HepG2 (cell line): ENCODE results near the gene MBD3L3.

Source experiments
- CTCF ChIP-seq: sonication (generic); formaldehyde crosslinking; IDR thresholded peaks from 2 replicates; pipeline ENCODE4 v1.5.0; 2020; ENCODE audit warnings: mild to moderate bottlenecking, missing genetic modification reagents, moderate library complexity
- EZH2 ChIP-seq: conservative IDR thresholded peaks from 2 replicates; pipeline ENCODE4 v1.6.1; 2012; ENCODE audit warnings: mild to moderate bottlenecking, low read depth, low read length, moderate library complexity
- FOXC1 ChIP-seq: sonication (generic); formaldehyde crosslinking; IDR thresholded peaks from 2 replicates; pipeline ENCODE4 v1.8.0; 2022; ENCODE audit warnings: mild to moderate bottlenecking, missing genetic modification reagents, borderline replicate concordance
- MEIS2 ChIP-seq: sonication (generic); formaldehyde crosslinking; IDR thresholded peaks from 2 replicates; pipeline ENCODE4 v1.9.0; 2021; ENCODE audit warnings: mild to moderate bottlenecking, missing genetic modification reagents
- NCOA2 ChIP-seq: sonication (generic); formaldehyde crosslinking; IDR thresholded peaks from 2 replicates; pipeline ENCODE4 v1.8.0; 2022; ENCODE audit warnings: inconsistent platforms
- NR2C2 ChIP-seq: sonication (generic); formaldehyde crosslinking; IDR thresholded peaks from 2 replicates; pipeline ENCODE4 v1.4.0; 2020; ENCODE audit warnings: missing genetic modification reagents, mild to moderate bottlenecking, moderate library complexity, borderline replicate concordance
- POLR2A ChIP-seq, 2 experiments: IDR thresholded peaks; 2 replicates each; pipeline ENCODE4 v1.6.1; 2011; ENCODE audit warnings: low read depth in 2 of 2, low read length in 2 of 2, mild to moderate bottlenecking in 1 of 2, moderate library complexity in 1 of 2; ENCODE audit not compliant: insufficient read depth in 1 of 2
- POLR2AphosphoS5 ChIP-seq: IDR thresholded peaks from 2 replicates; pipeline ENCODE4 v1.6.1; 2012; ENCODE audit warnings: low read depth, low read length
- REST ChIP-seq, 2 experiments: IDR thresholded peaks; 2 replicates each; pipeline ENCODE4 v1.6.1; 2011 to 2012; ENCODE audit warnings: low read length in 2 of 2, borderline replicate concordance in 1 of 2, low read depth in 1 of 2, mild to moderate bottlenecking in 1 of 2, moderate library complexity in 1 of 2
- SIN3A ChIP-seq: IDR thresholded peaks from 2 replicates; pipeline ENCODE4 v1.6.1; 2011; ENCODE audit warnings: low read depth, mild to moderate bottlenecking, control low read depth, low read length, borderline replicate concordance
- SOX6 ChIP-seq, 2 experiments: fragments of 450-650 bp in 1 of 2; sonication (generic) in 1 of 2; formaldehyde crosslinking in 1 of 2; IDR thresholded peaks; 2 replicates each; pipeline versions ENCODE4 v1.4.0 to v1.6.1; 2017 to 2020; ENCODE audit warnings: antibody characterized with exemption in 1 of 2, mild to moderate bottlenecking in 1 of 2, missing genetic modification reagents in 1 of 2
- ZNF331 ChIP-seq: sonication (generic); formaldehyde crosslinking; IDR thresholded peaks from 2 replicates; pipeline ENCODE4 v1.4.0; 2020; ENCODE audit warnings: missing genetic modification reagents
- ZNF431 ChIP-seq: sonication (generic); formaldehyde crosslinking; IDR thresholded peaks from 2 replicates; pipeline ENCODE4 v1.9.0; 2022; ENCODE audit warnings: missing genetic modification reagents, low read depth, mild to moderate bottlenecking, borderline replicate concordance

- TF ChIP-seq NCOA2 (no peak), REST (IDR thresholded peaks at IDR 0.05; ENCODE audit: borderline replicate concordance in 1 of 2, low read depth in 1 of 2, low read length in 2 of 2) (no peak), POLR2AphosphoS5 (no peak), POLR2A (IDR thresholded peaks at IDR 0.05; ENCODE audit: insufficient read depth in 1 of 2, low read depth in 2 of 2, low read length in 2 of 2) (no peak), SIN3A (no peak), SOX6 (IDR thresholded peaks at IDR 0.05) (no peak), SOX6 (CRISPR knock-in tag; IDR thresholded peaks at IDR 0.05) (no peak), FOXC1 (CRISPR knock-in tag) (no peak), ZNF431 (CRISPR knock-in tag) (no peak), NR2C2 (CRISPR knock-in tag) (no peak), MEIS2 (CRISPR knock-in tag) (no peak), EZH2 (no peak), ZNF331 (CRISPR knock-in tag) (no peak), CTCF (CRISPR knock-in tag) (no peak)
These were observed 19.5 kb upstream of the MBD3L3 start for GRCh38 chr19:7078008-7078407.
